GM18499 (cell line): ENCODE data around the gene SIRT1.
"Not testable (repeated sequence)": the region's sequence is repeated elsewhere in the genome, so short reads cannot be mapped to it uniquely, and the experiment has no call there.

ENCODE experiments used
- ATAC-seq: cut with Tn5 transposase; IDR thresholded peaks from one replicate; pipeline ENCODE4 v1.9.1; 2021; ENCODE audit warnings: moderate number of reproducible peaks; ENCODE audit not compliant: insufficient read depth, unreplicated experiment

Gene SIRT1

DNA sequence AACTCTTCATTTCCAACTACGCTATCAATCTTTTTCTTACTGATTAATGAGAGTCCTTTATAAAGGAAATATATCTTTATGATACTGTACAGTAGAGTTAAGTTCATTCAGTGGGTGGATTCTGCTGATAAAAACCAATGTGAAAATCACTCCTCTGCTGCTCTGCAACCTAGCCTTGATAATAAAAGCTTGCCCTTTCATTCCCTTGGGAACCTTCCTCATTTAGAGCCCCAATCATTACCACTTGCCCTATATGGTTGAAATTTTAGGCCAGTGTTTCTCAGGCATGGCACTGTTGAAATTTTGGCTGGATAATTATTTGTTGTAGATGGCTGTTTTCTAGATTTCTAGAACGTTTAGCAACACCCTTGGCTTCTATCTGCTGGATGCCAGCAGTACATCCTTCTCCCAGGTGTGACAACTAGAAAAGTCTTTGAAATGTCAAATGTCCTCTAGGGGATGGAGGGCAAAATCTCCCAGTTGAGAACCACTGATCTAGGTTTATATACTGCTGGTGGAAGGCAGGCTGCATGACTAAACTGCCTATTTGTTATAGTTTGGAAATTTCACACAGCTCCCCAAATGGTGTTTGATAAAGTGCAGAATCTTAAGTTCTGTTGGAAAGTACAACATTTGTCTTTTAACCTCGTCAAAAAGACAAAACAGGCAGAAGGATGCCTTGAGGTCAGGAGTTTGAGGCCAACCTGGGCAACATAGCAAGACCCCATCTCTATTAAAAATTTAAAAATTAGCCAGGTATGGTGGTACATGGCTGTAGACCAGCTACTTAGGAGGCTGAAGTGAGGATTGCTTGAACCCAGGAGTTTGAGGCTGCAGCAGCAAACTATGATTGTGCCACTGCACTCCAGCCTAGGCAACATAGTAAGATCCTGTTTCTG is 8.9 kb upstream of the SIRT1 start:
- no peak for ATAC-seq

DNA sequence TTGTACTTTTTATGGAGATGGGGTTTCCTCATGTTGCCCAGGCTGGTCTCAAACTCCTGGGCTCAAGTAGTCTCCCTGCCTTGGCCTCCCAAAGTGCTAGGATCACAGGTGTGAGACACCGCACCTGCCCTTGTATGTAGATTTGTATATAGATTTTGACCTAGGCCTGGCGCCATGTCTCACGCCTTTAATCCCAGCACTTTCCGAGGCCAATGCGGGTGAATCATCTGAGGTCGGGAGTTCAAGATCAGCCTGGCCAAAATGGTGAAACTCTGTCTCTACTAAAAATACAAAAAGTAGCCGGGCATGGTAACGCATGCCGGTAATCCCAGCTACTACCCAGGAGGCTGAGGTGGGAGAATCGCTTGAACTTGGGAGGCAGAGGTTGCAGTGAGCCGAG is 7.0 kb upstream of the SIRT1 start:
- ATAC-seq: not testable (repeated sequence)

DNA sequence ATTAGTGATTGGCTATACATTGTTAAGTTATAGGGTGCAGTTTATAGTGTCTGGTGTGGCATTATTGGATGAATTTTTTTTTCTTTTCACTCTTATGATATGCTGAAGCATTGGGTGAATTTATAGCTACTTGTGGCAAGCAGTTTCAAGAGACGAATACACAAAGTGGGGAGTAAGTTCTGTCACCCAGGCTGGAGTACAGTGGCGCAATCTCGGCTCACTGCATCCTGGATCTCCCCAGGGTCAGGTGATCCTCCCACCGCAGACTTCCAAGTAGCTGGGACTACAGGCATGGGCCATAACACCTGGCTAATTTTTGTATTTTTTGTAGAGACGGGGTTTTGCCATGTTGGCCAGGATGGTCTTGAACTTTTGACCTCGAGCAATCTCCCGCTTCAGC is 6.3 kb upstream of the SIRT1 start:
- no peak for ATAC-seq

DNA sequence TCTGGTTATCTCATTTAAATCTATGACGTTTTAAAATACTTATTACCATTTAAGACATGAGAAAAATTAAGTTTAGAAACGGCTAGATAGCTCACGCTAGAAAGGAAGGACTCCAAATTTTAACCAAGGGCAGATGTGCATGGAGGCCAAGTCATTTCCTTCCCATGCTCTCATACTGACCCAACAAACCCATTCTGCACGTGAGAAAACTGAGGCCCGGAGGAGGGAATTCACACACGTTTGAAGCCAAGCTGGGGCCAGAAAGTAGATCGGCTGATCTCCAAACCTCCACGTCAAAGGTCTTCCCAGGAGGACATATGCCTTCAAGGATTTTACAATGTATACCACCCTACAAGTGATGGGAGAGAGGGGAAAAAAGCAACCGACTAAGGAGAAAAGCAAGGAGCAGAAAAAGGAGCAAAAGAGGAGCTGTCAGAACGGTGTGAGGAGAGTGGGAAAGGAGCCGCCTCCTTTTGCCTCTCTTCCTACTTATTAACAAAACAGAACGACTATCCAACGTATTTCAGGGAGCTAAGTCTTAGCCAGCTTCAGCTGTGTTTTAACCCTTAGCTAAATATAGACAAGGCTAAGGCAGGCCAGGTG is 645 bp upstream of the SIRT1 start:
- ATAC-seq: no peak

DNA sequence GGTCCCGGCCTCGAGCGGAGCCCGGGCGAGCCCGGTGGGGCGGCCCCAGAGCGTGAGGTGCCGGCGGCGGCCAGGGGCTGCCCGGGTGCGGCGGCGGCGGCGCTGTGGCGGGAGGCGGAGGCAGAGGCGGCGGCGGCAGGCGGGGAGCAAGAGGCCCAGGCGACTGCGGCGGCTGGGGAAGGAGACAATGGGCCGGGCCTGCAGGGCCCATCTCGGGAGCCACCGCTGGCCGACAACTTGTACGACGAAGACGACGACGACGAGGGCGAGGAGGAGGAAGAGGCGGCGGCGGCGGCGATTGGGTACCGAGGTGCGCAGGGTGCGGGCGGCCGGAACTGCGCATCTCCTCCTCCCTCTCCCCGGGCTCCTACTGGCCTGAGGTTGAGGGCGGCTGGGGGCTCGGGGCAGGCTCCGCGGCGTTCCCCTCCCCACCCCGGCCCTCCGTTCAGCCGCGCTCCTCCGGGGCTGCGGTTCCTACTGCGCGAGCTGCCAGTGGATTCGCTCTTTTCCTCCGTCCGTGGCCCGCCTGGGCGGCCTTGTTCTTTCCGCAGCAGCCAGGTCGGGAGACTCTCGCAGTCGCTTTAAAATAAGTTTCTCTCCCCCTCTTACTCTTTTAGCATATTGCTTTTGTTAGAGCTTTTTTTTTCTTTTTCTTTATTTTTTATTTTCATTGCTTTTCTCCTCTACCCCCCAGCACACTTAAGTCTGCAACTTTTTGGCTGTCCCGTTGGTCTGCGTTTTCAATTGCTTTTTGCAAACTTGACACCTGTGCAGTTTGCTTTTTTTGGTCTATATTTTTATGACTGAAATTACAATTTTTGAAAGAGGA is 600 bp downstream of the SIRT1 start:
- ATAC-seq: peak; percentile 29

DNA sequence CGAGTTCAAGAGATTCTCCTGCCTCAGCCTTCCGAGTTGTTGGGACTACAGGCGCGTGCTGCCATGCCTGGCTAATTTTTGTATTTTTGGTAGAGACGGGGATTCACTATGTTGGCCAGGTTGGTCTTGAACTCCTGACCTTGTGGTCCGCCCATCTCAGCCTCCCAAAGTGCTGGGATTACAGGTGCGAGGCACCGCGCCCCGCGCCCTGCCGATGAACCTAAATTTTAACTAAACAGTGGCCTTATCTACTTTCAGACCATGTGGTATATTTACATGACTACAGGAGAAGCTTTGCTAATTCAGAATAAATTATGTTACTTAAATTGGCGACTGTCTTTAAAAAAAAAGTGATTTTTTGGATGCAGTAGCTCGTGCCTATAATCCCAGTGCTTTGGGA is 9.2 kb downstream of the SIRT1 start:
- no peak for ATAC-seq

DNA sequence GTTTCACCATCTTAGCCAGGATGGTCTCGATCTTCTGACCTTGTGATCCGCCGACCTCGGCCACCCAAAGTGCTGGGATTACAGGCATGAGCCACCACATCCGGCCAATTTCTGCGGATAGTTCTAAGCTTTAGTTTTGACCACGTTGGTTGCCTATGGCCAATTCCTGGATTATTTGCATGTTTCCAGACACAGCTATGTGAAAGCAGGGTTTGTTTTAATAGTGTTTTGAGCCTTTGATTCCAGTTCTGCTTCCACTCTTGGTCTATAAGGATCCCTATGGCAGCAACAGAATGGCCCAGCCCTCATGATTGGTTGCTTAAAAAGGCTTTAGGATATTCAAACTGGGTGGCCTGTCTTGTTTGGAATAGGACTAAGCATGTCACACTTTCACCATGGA is 19.1 kb downstream of the SIRT1 start:
- ATAC-seq: no peak

DNA sequence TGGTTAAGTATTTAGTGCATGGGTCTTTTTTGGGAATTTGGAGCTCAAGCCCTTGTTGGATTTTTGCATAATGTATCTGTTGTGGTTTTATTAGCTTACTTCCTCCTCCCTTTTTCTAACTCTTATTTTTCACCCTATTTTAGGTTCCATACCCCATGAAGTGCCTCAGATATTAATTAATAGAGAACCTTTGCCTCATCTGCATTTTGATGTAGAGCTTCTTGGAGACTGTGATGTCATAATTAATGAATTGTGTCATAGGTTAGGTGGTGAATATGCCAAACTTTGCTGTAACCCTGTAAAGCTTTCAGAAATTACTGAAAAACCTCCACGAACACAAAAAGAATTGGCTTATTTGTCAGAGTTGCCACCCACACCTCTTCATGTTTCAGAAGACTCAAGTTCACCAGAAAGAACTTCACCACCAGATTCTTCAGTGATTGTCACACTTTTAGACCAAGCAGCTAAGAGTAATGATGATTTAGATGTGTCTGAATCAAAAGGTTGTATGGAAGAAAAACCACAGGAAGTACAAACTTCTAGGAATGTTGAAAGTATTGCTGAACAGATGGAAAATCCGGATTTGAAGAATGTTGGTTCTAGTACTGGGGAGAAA is 28.0 kb downstream of the SIRT1 start:
- no peak for ATAC-seq

DNA sequence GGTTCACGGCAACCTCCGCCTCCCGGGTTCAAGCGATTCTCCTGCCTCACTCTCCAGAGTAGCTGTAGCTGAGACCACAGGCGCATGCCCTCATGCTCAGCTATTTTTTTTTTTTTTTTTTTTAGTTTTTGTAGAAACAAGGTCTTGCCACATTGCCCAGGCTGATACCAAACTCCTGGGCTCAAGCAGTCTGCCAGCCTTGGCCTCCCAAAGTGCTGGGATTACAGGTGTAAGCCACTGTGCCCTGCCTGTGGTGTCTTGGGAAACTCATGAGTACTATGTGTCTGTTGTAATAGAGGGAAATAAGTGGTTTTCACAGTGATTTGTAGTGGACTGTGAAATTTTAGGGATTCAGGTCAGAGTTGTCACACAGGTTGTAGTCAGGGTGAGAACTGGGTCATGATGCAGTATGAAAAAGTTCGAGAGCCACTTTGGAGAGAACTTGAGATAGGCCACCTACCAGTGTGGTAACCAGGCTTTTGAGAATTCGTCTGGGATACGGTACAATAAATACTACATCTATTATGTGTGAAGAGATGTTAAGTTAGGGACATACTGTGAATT is 30.4 kb downstream of the SIRT1 start:
- ATAC-seq: no peak

DNA sequence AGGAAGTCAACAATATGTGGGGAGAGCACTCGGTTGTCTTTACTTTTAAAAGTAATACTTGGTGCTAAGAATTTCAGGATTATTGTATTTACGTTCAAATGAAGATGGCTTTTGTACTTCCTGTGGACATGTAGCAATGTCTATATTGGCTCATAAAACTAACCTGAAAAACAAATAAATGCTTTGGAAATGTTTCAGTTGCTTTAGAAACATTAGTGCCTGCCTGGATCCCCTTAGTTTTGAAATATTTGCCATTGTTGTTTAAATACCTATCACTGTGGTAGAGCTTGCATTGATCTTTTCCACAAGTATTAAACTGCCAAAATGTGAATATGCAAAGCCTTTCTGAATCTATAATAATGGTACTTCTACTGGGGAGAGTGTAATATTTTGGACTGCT is 32.7 kb downstream of the SIRT1 start:
- no peak for ATAC-seq

DNA sequence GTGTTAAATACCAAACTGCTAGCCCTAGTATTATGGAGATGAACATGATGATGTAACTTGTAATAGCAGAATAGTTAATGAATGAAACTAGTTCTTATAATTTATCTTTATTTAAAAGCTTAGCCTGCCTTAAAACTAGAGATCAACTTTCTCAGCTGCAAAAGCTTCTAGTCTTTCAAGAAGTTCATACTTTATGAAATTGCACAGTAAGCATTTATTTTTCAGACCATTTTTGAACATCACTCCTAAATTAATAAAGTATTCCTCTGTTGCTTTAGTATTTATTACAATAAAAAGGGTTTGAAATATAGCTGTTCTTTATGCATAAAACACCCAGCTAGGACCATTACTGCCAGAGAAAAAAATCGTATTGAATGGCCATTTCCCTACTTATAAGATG is 33.2 kb downstream of the SIRT1 start:
- ATAC-seq: no peak

DNA sequence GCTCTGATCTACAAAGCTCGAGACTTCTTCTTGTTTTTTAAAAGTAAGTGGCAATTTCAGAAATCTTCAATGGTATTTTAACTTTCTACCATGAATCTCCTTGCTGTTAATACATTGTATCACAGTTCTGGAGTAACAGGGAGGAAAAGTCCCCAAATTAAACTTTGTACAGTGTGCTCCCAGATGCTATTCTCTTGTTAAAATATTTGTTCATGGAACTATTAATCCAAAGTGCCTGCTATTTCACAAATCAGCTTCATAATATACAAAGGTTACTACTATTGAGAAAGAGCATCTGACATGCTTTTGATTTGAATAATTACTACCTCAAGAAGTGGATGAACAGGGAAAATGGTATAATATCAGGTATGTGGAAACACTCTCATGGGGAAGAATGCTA is 36.6 kb downstream of the SIRT1 start:
- no peak for ATAC-seq

DNA sequence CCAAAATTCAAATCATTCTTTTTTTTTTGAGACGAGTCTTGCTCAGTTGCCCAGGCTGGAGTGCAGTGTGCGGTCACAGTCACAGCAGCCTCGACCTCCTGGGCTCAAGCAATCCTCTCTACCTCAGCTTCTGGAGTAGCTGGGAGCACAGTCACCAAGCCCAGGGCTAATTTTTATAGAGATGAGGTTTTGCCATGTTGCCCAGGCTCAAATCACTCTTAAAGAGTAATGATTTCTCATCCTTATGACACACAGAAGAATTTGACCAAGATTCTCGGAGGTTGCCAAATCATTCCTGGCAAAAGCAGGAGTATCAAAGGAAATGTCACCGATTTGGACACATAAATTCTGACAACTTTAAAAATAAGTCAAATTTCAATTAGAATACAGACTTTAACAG is 39.1 kb downstream of the SIRT1 start:
- ATAC-seq: no peak

DNA sequence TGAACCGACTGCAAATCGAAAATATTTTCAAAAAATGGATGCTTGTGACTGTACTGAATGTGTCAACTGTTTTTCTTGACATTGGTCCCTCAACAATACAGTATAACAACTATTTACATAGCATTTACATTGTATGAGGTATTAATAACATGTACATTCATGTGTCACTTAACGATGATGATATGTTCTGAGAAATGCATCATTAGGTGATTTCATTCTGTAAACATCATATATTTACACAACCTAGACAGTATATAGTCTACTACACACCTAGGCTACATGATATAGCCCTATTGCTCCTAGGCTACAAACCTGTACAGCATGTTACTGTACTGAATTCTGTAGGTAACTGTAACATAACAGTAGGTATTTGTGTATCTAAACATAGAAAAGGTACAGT is 39.7 kb downstream of the SIRT1 start:
- no peak for ATAC-seq

DNA sequence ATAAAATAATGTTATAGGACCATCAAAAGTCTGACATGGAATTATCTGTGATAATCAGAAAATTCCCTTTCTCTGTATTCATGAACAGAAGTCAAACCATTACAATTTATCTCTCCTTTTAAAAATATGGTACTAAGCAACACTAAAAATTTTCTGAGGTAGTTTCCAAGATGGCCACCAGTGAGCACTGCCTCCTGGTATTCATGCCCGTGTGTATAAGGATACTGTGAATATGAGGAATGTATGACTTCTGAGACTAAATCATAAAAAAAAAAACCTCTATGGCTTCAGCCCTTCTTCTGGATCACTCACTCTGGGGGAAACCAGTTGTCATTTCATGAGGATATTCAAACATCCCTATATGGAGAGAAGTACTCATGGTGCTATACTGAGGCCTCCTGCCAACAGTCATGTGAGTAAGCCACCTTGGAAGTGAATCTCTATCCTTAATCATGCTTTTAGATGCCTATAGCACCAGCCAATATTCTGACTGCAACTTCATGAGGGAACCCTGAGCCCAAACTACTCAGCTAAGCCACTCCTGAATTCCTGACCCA is 41.1 kb downstream of the SIRT1 start:
- no peak for ATAC-seq

DNA sequence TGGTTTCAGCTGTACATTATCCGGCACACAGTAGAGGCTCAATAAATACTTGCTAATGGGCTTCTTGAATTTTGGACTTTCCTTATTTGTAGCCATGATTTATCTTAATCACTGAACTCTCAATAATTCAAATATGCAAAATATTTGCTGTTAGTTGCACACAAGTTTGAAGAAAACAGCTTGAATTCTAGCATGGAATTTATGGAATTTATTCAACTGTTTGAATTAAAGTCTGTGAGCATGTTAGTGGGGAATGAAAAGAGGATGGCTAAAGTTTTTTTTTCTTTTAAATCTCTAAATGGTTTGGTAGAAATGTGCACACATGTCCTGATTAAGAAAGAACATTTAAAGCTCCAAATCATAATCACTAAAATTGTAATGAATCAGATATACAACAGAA is 42.5 kb downstream of the SIRT1 start:
- ATAC-seq: no peak

DNA sequence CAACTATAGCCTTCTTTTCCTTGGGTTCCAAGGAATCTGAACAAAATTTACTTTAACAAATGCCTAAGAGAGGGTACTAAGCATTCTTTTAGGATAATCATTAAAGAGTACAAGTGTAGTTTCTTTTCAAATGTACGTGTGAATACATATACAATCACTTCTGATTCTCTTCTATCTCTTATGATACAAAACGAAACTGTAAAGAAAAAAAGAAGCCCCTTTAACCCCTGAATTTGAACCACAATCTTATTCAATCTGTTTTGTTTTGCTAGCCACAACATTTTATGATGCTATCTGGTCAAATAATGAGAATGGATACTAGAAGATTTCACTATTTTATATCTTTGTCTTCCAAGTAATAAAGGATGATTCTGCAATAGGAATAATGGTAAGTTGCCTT is 48.7 kb downstream of the SIRT1 start:
- ATAC-seq: no peak

DNA sequence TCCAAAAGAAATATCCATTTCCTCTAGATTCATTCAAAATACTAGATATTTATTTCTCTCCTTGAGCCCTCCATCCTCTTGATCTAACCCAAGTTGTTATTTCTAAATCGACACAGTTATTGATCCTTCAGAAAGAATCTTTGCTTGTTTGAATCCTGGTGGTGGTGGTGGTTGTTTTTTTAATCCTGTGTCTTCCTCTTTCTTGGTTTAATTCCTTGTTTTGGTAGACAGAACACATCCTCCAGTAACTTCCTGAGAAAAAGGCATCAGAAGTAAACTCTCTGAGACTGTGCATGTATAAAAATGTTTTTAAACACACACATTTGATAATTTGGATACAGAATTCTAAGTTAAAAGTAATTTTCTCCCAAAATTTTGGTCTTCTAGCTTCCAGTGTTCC is 49.9 kb downstream of the SIRT1 start:
- no peak for ATAC-seq

DNA sequence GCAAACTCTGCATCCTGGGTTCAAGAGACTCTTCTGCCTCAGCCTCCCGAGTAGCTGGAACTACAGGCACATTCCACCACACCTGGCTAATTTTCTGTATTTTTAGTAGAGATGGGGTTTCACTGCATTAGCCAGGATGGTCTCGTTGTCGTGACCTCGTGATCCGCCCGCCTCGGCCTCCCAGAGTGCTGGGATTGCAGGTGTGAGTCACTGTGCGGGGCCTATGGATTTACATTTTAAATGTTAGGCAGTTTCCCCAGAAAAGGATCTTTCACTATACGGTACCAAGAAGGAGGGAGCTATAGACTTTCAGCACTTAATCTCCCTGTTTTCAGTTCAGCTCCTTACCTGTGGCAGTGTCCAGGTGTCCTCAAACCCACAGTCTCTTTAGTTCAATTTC is 50.8 kb downstream of the SIRT1 start:
- no peak for ATAC-seq

DNA sequence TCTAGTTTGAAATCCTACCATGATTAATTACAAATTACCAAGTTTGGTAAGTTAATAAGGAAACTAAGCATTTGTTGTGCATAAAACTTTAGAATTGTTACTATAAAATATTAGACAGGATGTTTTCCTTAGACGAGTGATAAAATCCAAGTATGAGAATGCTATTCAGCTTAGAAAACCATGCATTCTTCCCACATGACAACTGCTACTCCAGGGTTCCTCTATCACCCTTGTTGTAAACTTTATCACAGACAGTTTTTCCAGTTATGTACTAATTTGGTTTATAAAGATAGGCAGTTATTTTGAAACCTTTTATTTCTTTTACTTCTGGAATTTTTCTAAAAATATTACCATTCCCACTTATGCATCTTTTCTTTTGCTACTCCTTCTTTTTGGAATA is 52.0 kb downstream of the SIRT1 start:
- ATAC-seq: no peak
